LNCaP clone FGC (cell line): ENCODE results near the gene OXCT2.
"Not testable (repeated sequence)": the region's sequence is repeated elsewhere in the genome, so short reads cannot be mapped to it uniquely, and the experiment has no call there.

Experiments used
- DNase-seq: peaks from one replicate; pipeline ENCODE4 v3.0.0-alpha.2; 2011; ENCODE audit warnings: low read depth
- H3K4me3 ChIP-seq: 2 replicates; pipeline ENCODE4 v1.5.1; 2011; ENCODE audit warnings: mild to moderate bottlenecking, low read depth, low read length, control low read depth
- CTCF ChIP-seq: IDR thresholded peaks from 2 replicates; pipeline ENCODE4 v1.5.1; 2012; ENCODE audit warnings: mild to moderate bottlenecking; ENCODE audit not compliant: control insufficient read depth, insufficient read depth; ENCODE audit errors: extremely low read depth

OXCT2 gene

DNA sequence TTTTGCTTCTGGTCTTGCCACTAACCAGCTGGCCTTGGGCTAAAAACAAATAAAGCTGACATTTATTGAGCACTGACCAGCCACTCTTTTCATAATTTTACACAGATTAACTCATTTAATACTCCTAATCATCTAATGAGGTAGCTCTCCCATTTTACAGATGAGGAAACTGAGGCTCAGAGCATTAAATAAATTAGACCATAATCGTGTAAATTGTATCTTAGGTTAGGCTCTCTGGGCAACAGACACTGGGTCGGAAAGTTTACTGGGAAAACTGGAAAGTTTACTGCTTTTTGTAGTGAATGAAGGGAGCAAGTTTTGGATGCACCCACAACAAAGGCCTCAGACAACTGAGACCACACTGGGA is 10.2 kb upstream of the OXCT2 start:
- TF ChIP-seq CTCF = no peak
- no peak overlapping the region for H3K4me3 ChIP-seq
- DNase-seq = no peak

DNA sequence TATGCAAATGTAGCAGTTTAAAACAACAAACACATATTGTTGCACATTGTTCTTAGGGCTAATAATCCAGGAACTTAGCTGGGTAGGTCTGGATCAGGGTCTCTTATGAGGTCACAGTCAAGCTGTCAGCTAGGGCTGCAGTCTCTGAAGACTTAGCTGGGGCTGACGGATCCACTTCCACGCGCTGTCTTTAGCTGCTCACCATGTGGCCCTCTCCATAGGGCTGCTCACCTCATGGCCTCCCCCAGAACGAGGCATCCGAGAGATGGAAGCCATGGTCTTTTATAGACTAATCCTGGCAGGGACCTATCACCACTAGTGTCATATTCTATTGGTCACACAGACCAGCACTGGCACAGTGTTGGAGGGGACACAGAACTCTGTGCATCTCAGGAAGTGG is 8.7 kb upstream of the OXCT2 start:
- no peak overlapping the region for H3K4me3 ChIP-seq
- DNase-seq = no peak
- TF ChIP-seq CTCF = no peak

- no peak for TF ChIP-seq CTCF
- DNase-seq = no peak
- H3K4me3 ChIP-seq = no peak overlapping the region
Observed at GRCh38 chr1:39779137-39779536, 8.0 kb upstream of the OXCT2 start.

GRCh38 chr1:39778463-39779099 is 7.4 kb upstream of the OXCT2 start:
- H3K4me3 ChIP-seq, DNase-seq: not testable (repeated sequence)

DNA sequence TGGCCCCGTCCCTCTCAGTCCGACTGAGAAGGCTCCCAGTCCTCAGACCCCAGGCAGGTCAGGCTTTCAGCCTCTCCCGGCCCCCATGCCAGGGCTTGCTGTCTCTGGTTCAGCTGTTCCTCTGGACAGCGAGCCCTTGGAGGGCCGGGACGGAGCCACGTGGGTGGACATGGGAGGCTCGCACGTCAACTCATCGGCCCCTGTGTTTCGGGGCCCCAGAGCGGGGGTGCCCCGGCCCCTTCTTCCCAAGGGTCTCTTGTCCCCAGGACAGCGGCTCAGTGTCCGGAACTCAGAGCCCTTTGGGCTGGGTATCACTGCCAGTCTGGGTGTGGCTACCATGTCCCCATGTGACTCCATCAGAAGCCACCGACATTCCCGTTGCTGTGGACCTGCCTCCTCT is 6.7 kb upstream of the OXCT2 start:
- not testable (repeated sequence) for H3K4me3 ChIP-seq

DNA sequence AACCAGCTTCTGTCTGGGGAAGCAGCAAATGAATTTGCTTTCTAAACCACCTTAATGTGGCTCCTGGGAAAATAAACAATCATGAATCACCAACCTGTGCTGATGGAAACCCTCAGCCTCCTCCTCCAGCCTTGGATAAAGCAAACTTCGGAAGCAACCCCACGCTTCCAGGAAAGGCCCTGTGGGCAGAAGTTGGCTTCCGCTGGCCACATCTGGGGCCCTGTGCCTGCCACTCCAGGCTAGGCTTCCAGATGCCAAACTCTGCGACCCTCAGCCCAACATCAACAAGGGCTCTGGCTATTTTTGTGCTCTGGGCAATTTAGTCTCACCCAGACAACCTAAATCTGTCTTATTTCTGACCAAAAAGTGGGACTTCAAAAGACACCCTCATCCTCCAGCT is 6.2 kb upstream of the OXCT2 start:
- H3K4me3 ChIP-seq = no peak overlapping the region
- no peak for TF ChIP-seq CTCF
- no peak for DNase-seq

More for the DNA sequence above, 6.7 kb upstream of the OXCT2 start:
- DNase-seq = not testable (repeated sequence)

DNA sequence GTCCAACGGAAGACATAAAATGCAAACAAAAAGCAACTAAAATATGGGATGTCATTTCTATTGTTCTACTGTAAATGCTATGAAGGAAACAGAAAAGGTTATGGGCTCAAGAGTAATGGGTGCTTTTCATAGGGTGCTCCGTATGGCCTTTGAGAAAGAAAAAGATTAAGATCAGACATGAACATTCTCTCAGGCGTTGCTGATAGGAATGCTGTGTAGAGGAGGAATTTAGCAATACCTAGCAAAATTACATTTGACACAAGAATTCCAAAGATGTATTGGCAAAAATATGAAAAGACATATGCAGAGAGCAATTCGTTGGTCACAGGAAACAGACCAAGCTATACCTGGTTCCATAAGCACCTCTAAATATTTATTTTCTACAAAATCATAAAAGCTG is 5.7 kb upstream of the OXCT2 start:
- no peak overlapping the region for H3K4me3 ChIP-seq
- TF ChIP-seq CTCF = no peak
- DNase-seq = no peak

GRCh38 chr1:39776400-39776713 is 5.2 kb upstream of the OXCT2 start:
- no peak for DNase-seq
- TF ChIP-seq CTCF = no peak
- H3K4me3 ChIP-seq = no peak overlapping the region

- not testable (repeated sequence) for H3K4me3 ChIP-seq, DNase-seq
Observed at GRCh38 chr1:39775676-39776399, 4.7 kb upstream of the OXCT2 start.

- H3K4me3 ChIP-seq, DNase-seq: not testable (repeated sequence)
Observed at GRCh38 chr1:39775141-39775540, 4.0 kb upstream of the OXCT2 start.

DNA sequence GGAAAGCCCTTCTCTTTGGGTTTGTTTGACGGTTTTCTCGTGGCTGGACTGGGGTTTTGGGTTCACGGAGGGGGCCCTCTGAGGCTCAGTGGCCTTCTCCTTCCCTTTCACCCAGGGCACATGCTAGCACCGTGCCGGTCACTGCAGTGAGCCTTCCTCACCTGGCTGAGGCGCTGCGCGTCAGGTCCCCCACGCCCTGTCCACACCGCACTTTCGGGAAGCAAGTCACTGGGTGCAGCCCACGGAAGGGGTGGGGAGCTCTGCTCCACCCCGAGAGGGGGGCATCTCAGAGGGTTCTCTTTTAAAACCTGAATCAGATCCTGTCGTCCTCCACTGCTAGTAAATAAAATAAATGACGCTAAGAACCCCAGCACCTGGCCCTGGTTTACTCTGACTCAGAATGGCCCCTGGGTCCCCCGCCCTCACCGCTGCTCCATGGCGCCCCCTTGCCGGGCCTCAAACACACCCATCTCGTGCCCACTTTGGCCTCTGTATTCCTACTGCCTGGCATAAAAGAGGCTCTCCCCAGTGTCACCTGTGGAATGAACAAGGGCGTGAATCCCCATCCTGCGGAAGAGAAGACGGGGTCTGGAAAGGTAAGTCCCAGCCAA is 2.3 kb upstream of the OXCT2 start:
- DNase-seq, H3K4me3 ChIP-seq: not testable (repeated sequence)
